Uterus (tissue), 2 donors: ENCODE results near the gene NTN4.

Experiments
- POLR2A ChIP-seq, 2 donors: fragments of 450-650 bp; IDR thresholded peaks; one replicate each; pipeline ENCODE4 v1.6.1; 2016; ENCODE audit warnings: antibody characterized with exemption in 2 of 2, mild to moderate bottlenecking in 1 of 2, moderate library complexity in 1 of 2
- TF ChIP-seq, protein P1 (sequence below), 4 experiments: fragments of 200-600 bp in 2 of 4; fragments of 450-650 bp in 2 of 4; sonication (generic) in 2 of 4; IDR thresholded peaks; one replicate each; pipeline ENCODE4 v1.5.1; 2016 to 2019; ENCODE audit warnings: antibody characterized with exemption in 4 of 4, mild to moderate bottlenecking in 2 of 4, moderate library complexity in 1 of 4

DNA sequence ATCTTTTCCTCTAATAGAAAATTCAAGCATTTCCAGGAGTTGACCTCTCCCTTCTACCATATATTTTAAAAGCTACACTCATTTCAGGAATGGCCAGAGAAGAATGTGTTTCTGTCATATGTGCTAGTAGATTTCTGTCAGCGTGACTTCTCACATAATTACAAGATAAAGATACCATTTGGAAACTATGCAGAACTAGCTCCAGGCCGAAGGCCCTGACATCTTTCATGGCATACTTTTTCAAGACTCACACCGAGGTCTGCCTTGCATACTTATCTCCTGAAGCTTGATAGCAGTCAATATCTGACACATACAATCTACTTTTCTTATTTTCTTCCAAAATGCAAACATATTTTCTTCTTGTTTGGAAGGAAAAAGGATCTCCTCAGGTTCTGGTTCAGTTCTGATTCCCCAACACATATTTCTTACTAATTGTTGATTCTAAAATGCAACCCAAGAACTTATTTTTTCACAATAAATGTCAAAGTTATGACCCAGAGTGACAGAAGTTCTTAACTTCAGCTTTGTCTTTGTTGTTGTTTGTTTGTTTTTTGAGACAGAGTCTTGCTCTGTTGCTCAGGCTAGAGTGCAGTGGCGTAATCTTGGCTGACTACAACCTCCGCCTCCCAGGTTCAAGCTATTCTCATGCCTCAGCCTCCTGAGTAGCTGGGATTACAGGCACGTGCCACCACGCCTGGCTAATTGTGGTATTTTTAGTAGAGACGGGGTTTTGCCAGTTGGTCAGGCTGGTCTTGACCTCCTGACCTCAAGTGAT is 99.5 kb downstream of the NTN4 start:
- TF ChIP-seq, protein P1, sequence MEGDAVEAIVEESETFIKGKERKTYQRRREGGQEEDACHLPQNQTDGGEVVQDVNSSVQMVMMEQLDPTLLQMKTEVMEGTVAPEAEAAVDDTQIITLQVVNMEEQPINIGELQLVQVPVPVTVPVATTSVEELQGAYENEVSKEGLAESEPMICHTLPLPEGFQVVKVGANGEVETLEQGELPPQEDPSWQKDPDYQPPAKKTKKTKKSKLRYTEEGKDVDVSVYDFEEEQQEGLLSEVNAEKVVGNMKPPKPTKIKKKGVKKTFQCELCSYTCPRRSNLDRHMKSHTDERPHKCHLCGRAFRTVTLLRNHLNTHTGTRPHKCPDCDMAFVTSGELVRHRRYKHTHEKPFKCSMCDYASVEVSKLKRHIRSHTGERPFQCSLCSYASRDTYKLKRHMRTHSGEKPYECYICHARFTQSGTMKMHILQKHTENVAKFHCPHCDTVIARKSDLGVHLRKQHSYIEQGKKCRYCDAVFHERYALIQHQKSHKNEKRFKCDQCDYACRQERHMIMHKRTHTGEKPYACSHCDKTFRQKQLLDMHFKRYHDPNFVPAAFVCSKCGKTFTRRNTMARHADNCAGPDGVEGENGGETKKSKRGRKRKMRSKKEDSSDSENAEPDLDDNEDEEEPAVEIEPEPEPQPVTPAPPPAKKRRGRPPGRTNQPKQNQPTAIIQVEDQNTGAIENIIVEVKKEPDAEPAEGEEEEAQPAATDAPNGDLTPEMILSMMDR (IDR thresholded peaks at IDR 0.05) = no peak
- TF ChIP-seq POLR2A (IDR thresholded peaks at IDR 0.05) = no peak
